Coronary artery (tissue), 2 donors: ENCODE measurements around the gene ZYX.
A peak's percentile ranks its signal among the peaks of the same experiment; 100 is the strongest.

Source experiments
- DNase-seq: peaks from one replicate; pipeline ENCODE4 v3.0.0-alpha.2; 2017; ENCODE audit warnings: low spot score
- H3K27ac ChIP-seq, 2 donors: fragments of 200-600 bp; sonication (generic); one replicate each; pipeline ENCODE4 v1.5.1; 2016 to 2019
- H3K4me3 ChIP-seq: fragments of 200-600 bp; sonication (generic); 2 replicates; pipeline ENCODE4 v1.5.1; 2016; ENCODE audit warnings: mild to moderate bottlenecking, moderate library complexity
- TF ChIP-seq, protein P1 (sequence below): fragments of 200-600 bp; sonication (generic); IDR thresholded peaks from one replicate; pipeline ENCODE4 v1.5.1; 2019; ENCODE audit warnings: antibody characterized with exemption

ZYX gene

DNA sequence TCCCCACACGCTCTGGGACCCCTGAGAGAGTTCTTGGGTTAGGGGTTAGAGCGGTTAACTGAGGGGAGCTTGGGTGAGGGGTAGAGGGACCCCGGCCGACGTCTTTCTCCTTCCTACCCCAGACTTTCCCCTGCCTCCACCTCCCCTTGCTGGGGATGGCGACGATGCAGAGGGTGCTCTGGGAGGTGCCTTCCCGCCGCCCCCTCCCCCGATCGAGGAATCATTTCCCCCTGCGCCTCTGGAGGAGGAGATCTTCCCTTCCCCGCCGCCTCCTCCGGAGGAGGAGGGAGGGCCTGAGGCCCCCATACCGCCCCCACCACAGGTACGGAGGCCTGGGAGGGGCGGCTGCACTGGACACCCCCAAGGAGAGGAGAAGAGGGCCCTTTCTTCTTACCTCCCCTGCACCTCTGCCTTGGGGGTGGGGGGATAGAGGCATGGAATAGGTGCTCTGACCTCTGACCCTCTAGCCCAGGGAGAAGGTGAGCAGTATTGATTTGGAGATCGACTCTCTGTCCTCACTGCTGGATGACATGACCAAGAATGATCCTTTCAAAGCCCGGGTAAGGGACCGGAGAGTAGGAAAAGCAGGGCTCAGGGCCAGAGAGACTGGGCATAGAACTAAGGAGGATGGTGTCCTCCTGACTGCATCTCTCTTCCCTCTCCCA is 1.1 kb downstream of the ZYX start:
- Histone ChIP-seq H3K27ac (peak overlapping the region; percentile 95 to 99), H3K4me3 (peak overlapping the region; percentile 79)
- TF ChIP-seq, protein P1, sequence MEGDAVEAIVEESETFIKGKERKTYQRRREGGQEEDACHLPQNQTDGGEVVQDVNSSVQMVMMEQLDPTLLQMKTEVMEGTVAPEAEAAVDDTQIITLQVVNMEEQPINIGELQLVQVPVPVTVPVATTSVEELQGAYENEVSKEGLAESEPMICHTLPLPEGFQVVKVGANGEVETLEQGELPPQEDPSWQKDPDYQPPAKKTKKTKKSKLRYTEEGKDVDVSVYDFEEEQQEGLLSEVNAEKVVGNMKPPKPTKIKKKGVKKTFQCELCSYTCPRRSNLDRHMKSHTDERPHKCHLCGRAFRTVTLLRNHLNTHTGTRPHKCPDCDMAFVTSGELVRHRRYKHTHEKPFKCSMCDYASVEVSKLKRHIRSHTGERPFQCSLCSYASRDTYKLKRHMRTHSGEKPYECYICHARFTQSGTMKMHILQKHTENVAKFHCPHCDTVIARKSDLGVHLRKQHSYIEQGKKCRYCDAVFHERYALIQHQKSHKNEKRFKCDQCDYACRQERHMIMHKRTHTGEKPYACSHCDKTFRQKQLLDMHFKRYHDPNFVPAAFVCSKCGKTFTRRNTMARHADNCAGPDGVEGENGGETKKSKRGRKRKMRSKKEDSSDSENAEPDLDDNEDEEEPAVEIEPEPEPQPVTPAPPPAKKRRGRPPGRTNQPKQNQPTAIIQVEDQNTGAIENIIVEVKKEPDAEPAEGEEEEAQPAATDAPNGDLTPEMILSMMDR = no peak
- no peak for DNase-seq

DNA sequence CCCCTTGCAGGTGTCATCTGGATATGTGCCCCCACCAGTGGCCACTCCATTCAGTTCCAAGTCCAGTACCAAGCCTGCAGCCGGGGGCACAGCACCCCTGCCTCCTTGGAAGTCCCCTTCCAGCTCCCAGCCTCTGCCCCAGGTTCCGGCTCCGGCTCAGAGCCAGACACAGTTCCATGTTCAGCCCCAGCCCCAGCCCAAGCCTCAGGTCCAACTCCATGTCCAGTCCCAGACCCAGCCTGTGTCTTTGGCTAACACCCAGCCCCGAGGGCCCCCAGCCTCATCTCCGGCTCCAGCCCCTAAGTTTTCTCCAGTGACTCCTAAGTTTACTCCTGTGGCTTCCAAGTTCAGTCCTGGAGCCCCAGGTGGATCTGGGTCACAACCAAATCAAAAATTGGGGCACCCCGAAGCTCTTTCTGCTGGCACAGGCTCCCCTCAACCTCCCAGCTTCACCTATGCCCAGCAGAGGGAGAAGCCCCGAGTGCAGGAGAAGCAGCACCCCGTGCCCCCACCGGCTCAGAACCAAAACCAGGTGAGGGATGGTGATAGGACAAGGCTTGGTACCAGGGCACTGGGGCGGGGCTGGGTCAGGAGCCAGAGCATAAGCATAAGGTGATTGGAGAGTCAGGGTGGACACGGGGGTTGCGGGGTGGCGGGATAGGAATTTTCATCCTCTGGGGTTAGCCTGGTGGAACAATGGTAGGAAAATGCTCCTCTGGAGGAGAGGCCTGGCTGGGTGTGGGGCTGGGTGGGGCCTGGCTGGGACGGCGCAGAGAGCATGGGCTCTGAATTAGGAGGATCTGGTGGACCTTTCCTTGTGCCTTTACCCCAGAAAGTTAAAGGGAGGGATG is 1.9 kb downstream of the ZYX start:
- H3K27ac ChIP-seq = peak overlapping the region; percentile 95 to 99
- DNase-seq = no peak
- TF ChIP-seq, protein P1 = no peak
- H3K4me3 ChIP-seq = peak overlapping the region; percentile 79

DNA sequence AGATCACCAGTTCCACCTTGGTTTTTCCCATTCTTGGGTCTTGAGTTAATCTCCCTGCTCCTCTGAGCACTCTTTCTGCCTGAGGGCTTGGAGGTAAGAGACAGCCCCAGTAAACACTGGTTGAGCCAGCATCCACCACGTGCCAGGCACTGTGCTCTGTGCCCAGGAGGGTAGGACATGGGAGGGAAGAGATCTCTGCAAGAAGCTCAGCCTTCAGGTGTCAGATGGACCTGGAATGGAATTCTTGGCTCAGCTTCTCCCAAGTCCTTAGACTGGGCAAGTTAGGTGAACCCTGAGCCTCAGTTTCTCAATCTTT is 2.5 kb downstream of the ZYX start:
- Histone ChIP-seq H3K4me3 (peak overlapping the region; percentile 79), H3K27ac (peak overlapping the region; percentile 95 to 99)
- TF ChIP-seq, protein P1 = no peak
- no peak for DNase-seq

DNA sequence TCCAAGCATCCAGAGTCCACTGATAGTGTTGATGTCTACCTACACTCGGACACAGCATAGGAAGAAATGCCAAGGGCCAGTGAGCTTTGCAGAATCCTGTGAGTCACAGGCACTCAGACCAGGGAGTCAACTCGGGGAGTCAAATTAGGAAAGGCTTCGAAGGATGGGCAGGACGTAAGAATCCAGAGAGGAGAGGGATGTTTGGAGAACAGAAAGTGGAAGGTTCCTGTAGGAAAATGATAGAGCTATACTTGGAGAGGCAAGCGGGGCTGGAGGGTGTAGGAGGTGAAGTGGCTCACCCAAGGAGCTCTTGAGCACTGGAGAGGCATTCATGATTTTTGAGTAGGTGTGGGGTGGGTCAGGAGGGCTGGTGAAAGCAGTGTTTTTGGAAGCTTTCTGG is 3.0 kb downstream of the ZYX start:
- Histone ChIP-seq H3K4me3 (peak overlapping the region; percentile 79), H3K27ac (peak overlapping the region; percentile 95 to 99)
- DNase-seq = peak; percentile 79
- TF ChIP-seq, protein P1 = no peak

DNA sequence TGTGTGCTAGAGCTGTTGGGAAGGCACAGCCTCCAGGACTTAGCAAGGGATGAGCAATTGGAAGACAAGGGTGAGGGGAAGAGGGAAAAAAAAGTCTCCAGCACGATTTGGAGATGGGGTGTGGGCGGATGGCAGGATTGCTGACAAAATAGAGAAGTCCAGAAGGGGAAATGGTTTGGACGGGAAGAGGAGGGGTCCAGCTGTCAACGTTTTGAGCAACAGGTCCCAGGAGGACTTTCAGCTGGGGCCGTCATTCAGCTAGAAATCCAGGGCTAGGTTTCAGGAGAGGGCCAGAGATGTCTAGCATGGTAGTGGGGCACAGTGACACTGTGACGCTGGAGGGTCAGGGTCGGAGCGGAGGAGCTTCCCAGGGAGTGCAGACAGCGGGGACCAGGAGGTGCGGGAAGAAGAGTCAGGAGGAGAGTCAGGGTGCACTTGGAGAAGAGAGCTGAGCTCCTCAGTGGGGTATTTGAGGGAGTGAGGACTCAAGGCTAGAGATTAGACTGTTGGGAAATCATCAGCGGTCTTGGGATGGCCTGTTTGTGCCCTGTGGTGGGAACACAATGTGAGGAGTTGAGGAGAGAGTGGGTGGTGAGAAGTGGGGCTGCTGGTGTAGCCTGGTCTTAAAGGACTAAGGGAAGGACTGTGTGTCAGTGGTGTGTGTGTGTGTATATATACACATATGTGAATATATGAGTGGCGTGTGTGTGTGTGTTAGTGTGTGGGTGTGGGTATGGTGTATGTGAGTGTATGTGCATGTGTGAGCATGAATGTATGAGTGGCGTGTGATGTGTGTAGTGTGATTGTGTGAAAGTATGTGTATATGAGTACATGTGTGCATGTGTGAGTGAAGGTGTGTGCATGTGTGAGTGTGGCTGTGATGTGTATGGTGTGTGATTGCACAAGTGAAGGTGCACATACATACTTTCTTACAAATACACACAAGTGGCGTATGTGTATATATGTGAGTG is 3.8 kb downstream of the ZYX start:
- H3K4me3 ChIP-seq = peak overlapping the region; percentile 79

More for the DNA sequence above, 3.8 kb downstream of the ZYX start:
- peak overlapping the region; percentile 95 to 99 for H3K27ac ChIP-seq
- DNase-seq = no peak
- TF ChIP-seq, protein P1 = no peak
